Caki2 (cell line): ENCODE results near the gene DLX4. TPM values are rescaled to one million over a fixed set of nuclear protein-coding genes. Genes with fewer than 3 reads are reported as not detected.

Source experiments
- DNase-seq: peaks from one replicate; pipeline ENCODE4 v3.0.0-alpha.2; 2015; ENCODE audit warnings: low read depth
- in situ Hi-C: cut with HindIII; loops from 2 replicates; pipeline ENCODE4 v1.10.0; 2016; ENCODE audit warnings: low sequenced_read_pairs, low pct_unique_long_range_greater_than_20kb, mixed read lengths
- total RNA-seq: library from RNA; depleted of rRNA; stranded (reverse); fragments of >200 nt; shearing (Covaris generic); gene quantifications from 2 replicates; pipeline ENCODE4 v1.2.3, GENCODE V29; 2014; ENCODE audit warnings: low replicate concordance

DLX4 gene
- total RNA-seq, 1 experiment from 2014 or later, result not detected

GRCh38 chr17:49994085-49995054 lies 25.4 kb downstream of the DLX4 start:
- no peak for DNase-seq
- in situ Hi-C loops, result loop anchor here (10.0 kb wide), 1 partner anchor 90 kb away; no protein-coding TSS in a partner anchor

- in situ Hi-C loops, result loop anchor here (10.0 kb wide), 1 partner anchor 90 kb away; no protein-coding TSS in a partner anchor
- peak; percentile 57 for DNase-seq
These were observed 26.2 kb downstream of the DLX4 start, which contains the start of gene DLX3 for GRCh38 chr17:49995055-49995738. TSS of gene DLX3 (minus strand) at chr17:49995224. CDS start at chr17:49994998, 226 bp downstream.

GRCh38 chr17:49996121-49996494 lies 27.1 kb downstream of the DLX4 start:
- in situ Hi-C loops, result loop anchor here (10.0 kb wide), 1 partner anchor 91 kb away; no protein-coding TSS in a partner anchor
- no peak for DNase-seq

- peak; percentile 40 for DNase-seq
- in situ Hi-C loops, result loop anchor here (10.0 kb wide), 1 partner anchor 92 kb away; no protein-coding TSS in a partner anchor
These were observed 27.7 kb downstream of the DLX4 start for GRCh38 chr17:49996495-49997300.

- in situ Hi-C loops, result loop anchor here (10.0 kb wide), 1 partner anchor 92 kb away; no protein-coding TSS in a partner anchor
These were observed 28.3 kb downstream of the DLX4 start for GRCh38 chr17:49997301-49997650.

GRCh38 chr17:49997773-49998703 lies 29.0 kb downstream of the DLX4 start:
- in situ Hi-C loops, result loop anchor here (10.0 kb wide), 1 partner anchor 93 kb away; no protein-coding TSS in a partner anchor
- peak; percentile 71 for DNase-seq

More at GRCh38 chr17:49997301-49997650, 28.3 kb downstream of the DLX4 start:
- no peak for DNase-seq

- in situ Hi-C loops, result loop anchor here (10.0 kb wide), 1 partner anchor 94 kb away; no protein-coding TSS in a partner anchor
- DNase-seq, result no peak
These were observed 30.0 kb downstream of the DLX4 start for GRCh38 chr17:49998836-49999511.

GRCh38 chr17:50003911-50004310 lies 34.9 kb downstream of the DLX4 start:
- no peak for DNase-seq
- in situ Hi-C loops, result no loop called here

- in situ Hi-C loops, result no loop called here
- DNase-seq, result no peak
These were observed 40.3 kb downstream of the DLX4 start for GRCh38 chr17:50009282-50009681.

- DNase-seq, result no peak
- in situ Hi-C loops, result no loop called here
These were observed 44.1 kb downstream of the DLX4 start for GRCh38 chr17:50013079-50013478.

GRCh38 chr17:50014471-50015088 lies 45.6 kb downstream of the DLX4 start:
- DNase-seq, result no peak
- in situ Hi-C loops, result no loop called here

GRCh38 chr17:50015146-50015545 lies 46.2 kb downstream of the DLX4 start:
- no peak for DNase-seq

GRCh38 chr17:50018909-50019308 lies 49.9 kb downstream of the DLX4 start:
- in situ Hi-C loops, result no loop called here
- no peak for DNase-seq

More at GRCh38 chr17:50015146-50015545, 46.2 kb downstream of the DLX4 start:
- in situ Hi-C loops, result no loop called here

GRCh38 chr17:50020841-50021599 lies 52.0 kb downstream of the DLX4 start:
- in situ Hi-C loops, result no loop called here

GRCh38 chr17:50021681-50022370 lies 52.8 kb downstream of the DLX4 start:
- DNase-seq, result no peak
- in situ Hi-C loops, result no loop called here

More at GRCh38 chr17:50020841-50021599, 52.0 kb downstream of the DLX4 start:
- DNase-seq, result no peak
